Lung (tissue), 12 donors: ENCODE measurements around the gene C19orf85. TPM values are rescaled to one million over a fixed set of nuclear protein-coding genes. Genes with fewer than 3 reads are reported as not detected.

Experiments used
- ATAC-seq: fragments of 200-7000 bp; cut with Tn5 transposase; one replicate; pipeline ENCODE4 v1.9.1; 2020; ENCODE audit warnings: moderate number of reproducible peaks; ENCODE audit not compliant: insufficient read depth, low FRiP score
- DNase-seq, 3 donors: peaks; one replicate each; pipeline ENCODE4 v3.0.0-alpha.2; 2013 to 2017
- H3K27ac ChIP-seq, 2 donors: one replicate each; pipeline ENCODE4 v1.5.1; 2013; ENCODE audit warnings: mild to moderate bottlenecking in 2 of 2, moderate library complexity in 2 of 2, control low read depth in 1 of 2, inconsistent platforms in 1 of 2, low read depth in 1 of 2, low read length in 1 of 2
- H3K27me3 ChIP-seq, 3 donors: one replicate each; pipeline ENCODE4 v1.5.1; 2013; ENCODE audit warnings: low read length in 2 of 3; ENCODE audit not compliant: control insufficient read depth in 3 of 3, insufficient read depth in 3 of 3
- H3K36me3 ChIP-seq, 4 donors: one replicate each; pipeline ENCODE4 v1.5.1; 2013; ENCODE audit warnings: low read length in 4 of 4, mild to moderate bottlenecking in 1 of 4, moderate library complexity in 1 of 4; ENCODE audit not compliant: control insufficient read depth in 4 of 4, insufficient read depth in 4 of 4
- H3K4me1 ChIP-seq, 5 donors: one replicate each; pipeline ENCODE4 v1.5.1; 2013; ENCODE audit warnings: low read length in 5 of 5, mild to moderate bottlenecking in 2 of 5, moderate library complexity in 1 of 5; ENCODE audit not compliant: control insufficient read depth in 5 of 5, insufficient read depth in 5 of 5
- H3K4me3 ChIP-seq: one replicate; pipeline ENCODE4 v1.5.1; 2013; ENCODE audit warnings: mild to moderate bottlenecking, control low read depth, moderate library complexity
- H3K9ac ChIP-seq, 2 donors: one replicate each; pipeline ENCODE4 v1.5.1; 2013; ENCODE audit warnings: low read length in 2 of 2, control low read depth in 1 of 2; ENCODE audit not compliant: insufficient read depth in 1 of 2
- H3K9me3 ChIP-seq, 4 donors: one replicate each; pipeline ENCODE4 v1.5.1; 2013; ENCODE audit warnings: low read length in 3 of 4, mild to moderate bottlenecking in 1 of 4, moderate library complexity in 1 of 4; ENCODE audit not compliant: control insufficient read depth in 4 of 4, insufficient read depth in 3 of 4
- WGBS, 2 donors: extraction: QIAGEN DNeasy Blood & Tissue Kit; methylation state at CpG; one replicate each; pipeline ENCODE4 v1.1.7; 2013; 5-methylcytosine and 5-hydroxymethylcytosine counted together
- polyA plus RNA-seq, 2 donors: library from polyadenylated mRNA; stranded (reverse); fragments of 200-250 nt; gene quantifications; one replicate each; pipeline ENCODE4 v1.2.1, GENCODE V29; 2013
- total RNA-seq, 2 donors: library from RNA; depleted of rRNA in 1 of 2; stranded (reverse); fragments of >200 nt in 1 of 2; gene quantifications; one replicate each; pipeline ENCODE4 v1.2.1, GENCODE V29; 2014 to 2021
- TF ChIP-seq, protein P1 (sequence below): IDR thresholded peaks from 2 replicates; pipeline ENCODE4 v1.5.1; 2012; ENCODE audit warnings: mild to moderate bottlenecking; ENCODE audit errors: control extremely low read depth, extremely low read depth
- donor health status: control.
- donor health status: control.
- donor health status: Bipolar disorder and iron deficiency.
- donor health status: healthy.
- donor health status: DM: yes; HTN: yes; CAD: no.

The C19orf85 gene
- total and polyA plus RNA-seq, 4 donors = not detected

DNA sequence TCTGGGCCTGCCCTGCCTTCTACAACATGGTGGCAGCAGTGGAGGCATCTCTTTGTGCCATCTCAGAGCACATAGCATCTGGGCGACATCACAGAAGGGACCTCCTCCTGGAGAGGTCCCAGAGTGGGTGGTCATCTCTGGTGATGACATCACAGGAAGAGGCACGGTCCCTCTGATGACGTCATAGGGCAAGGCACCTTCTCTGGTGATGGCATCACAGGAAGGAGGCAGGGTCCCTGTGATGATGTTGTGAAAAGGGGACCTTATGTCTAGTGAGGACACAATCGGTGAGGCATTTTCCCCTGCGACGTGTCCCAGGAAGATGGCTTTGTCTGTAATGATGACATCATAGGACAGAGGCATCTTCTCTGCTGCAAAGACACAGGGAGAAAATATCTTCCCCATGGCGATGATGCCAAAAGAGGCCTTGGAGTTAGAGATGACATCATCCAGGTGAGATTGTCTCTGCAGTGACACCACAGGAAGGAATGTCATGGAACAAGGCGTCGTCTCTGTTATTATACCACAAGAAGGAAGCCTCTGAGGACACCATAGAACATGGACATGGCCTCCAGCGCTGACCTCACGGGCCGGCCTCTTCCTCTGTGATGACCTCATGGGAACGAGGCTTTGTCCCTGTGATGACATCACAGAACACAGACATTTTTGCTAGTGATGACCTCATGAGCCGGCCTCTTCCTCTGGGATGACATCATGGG is 32.2 kb downstream of the C19orf85 start:
- Histone ChIP-seq H3K27me3 (peaks cover 8 to 31% (median 23%) of the 10 kb centered on the region in 3 donors), H3K4me1 (no peaks in the 10 kb centered on the region), H3K4me3 (no peak overlapping the region), H3K27ac (no peak overlapping the region), H3K36me3 (no peaks in the 10 kb centered on the region), H3K9ac (no peak overlapping the region), H3K9me3 (peaks cover 0 to 6% (median 0%) of the 10 kb centered on the region in 4 donors)
- DNase-seq (no peak), ATAC-seq (no peak)
- WGBS, 2 donors = 84 to 88% methylated on average over 14 of the region's 14 CpGs
- TF ChIP-seq, protein P1, sequence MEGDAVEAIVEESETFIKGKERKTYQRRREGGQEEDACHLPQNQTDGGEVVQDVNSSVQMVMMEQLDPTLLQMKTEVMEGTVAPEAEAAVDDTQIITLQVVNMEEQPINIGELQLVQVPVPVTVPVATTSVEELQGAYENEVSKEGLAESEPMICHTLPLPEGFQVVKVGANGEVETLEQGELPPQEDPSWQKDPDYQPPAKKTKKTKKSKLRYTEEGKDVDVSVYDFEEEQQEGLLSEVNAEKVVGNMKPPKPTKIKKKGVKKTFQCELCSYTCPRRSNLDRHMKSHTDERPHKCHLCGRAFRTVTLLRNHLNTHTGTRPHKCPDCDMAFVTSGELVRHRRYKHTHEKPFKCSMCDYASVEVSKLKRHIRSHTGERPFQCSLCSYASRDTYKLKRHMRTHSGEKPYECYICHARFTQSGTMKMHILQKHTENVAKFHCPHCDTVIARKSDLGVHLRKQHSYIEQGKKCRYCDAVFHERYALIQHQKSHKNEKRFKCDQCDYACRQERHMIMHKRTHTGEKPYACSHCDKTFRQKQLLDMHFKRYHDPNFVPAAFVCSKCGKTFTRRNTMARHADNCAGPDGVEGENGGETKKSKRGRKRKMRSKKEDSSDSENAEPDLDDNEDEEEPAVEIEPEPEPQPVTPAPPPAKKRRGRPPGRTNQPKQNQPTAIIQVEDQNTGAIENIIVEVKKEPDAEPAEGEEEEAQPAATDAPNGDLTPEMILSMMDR = no peak

DNA sequence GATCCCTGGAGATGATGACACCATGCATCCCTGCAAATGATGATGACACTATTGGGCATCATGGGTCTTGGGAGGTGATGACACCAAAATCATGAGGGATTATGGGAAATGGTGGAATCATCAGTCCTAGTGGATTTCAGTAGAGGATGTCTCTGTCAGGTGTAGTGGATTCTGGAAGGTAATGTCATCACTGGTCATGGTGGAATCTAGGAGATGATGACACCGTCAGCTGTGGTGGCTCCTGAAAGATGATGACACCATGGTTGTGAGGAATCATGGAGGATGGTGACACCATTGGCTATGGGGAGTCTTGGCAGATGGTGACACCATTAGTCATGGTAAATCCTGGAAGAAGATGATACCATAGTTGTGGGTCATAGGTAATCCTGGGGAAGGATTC is 33.4 kb downstream of the C19orf85 start:
- ATAC-seq (no peak), DNase-seq (no peak)
- WGBS, 2 donors = 82 to 94% methylated on average over 1 of the region's 1 CpG
- Histone ChIP-seq H3K4me3 (no peak overlapping the region), H3K9ac (no peak overlapping the region), H3K4me1 (no peaks in the 10 kb centered on the region), H3K27ac (no peak overlapping the region), H3K36me3 (no peaks in the 10 kb centered on the region), H3K9me3 (peaks cover 0 to 6% (median 0%) of the 10 kb centered on the region in 4 donors), H3K27me3 (peaks cover 8 to 36% (median 23%) of the 10 kb centered on the region in 3 donors)
- TF ChIP-seq, protein P1 = no peak

DNA sequence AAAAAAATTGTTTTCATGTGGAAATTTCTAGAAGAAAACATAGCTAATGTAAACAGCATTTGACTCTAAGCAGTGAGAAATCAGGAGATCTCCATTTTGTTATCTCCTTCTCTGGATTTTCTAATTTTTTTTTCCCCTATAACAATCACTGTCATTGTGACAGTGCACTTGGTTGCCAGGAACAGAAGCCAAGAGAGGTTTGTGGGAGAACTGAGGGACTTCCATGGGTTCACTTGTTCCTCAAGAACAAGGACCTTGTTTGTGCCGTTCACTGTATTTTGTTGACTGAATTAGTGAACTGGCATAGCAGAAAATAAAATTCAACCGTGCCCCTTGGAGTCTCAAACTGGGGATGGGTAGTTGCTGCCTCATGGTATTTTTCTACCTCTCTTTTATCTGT is 38.5 kb downstream of the C19orf85 start:
- peaks cover 0 to 10% (median 0%) of the 10 kb centered on the region in 4 donors for H3K9me3 ChIP-seq
- 60 to 79% methylated on average over 2 of the region's 2 CpGs for WGBS, 2 donors
- no peak for ATAC-seq
- H3K4me1 ChIP-seq = no peaks in the 10 kb centered on the region
- no peak overlapping the region for H3K27ac ChIP-seq
- H3K27me3 ChIP-seq = peaks cover 0 to 12% (median 6%) of the 10 kb centered on the region in 3 donors
- H3K4me3 ChIP-seq = no peak overlapping the region
- no peak for DNase-seq
- no peaks in the 10 kb centered on the region for H3K36me3 ChIP-seq
- TF ChIP-seq, protein P1 = no peak
- no peak overlapping the region for H3K9ac ChIP-seq
